SJSA1 (cell line): ENCODE measurements around the gene SERPINA4. TPM values are rescaled to one million over a fixed set of nuclear protein-coding genes. Genes with fewer than 3 reads are reported as not detected.

ENCODE experiments used
- DNase-seq, 2 experiments: peaks; one replicate each; pipeline ENCODE4 v3.0.0-alpha.2; 2015 to 2020; ENCODE audit warnings: low spot score in 2 of 2, low read depth in 1 of 2
- H3K27ac ChIP-seq: fragments of 250-450 bp; sonication (Bioruptor Pico); 2 replicates; pipeline ENCODE4 v1.5.1; 2020; ENCODE audit warnings: mild to moderate bottlenecking, moderate library complexity
- H3K27me3 ChIP-seq: fragments of 250-450 bp; sonication (Bioruptor Pico); replicated peaks from 2 replicates; pipeline ENCODE4 v1.5.1; 2020; ENCODE audit warnings: mild to moderate bottlenecking, moderate library complexity
- H3K36me3 ChIP-seq: fragments of 250-450 bp; sonication (Bioruptor Pico); 2 replicates; pipeline ENCODE4 v1.5.1; 2020; ENCODE audit warnings: mild to moderate bottlenecking
- H3K4me1 ChIP-seq: fragments of 250-450 bp; sonication (Bioruptor Pico); replicated peaks from 2 replicates; pipeline ENCODE4 v1.6.1; 2021; ENCODE audit warnings: mild to moderate bottlenecking
- H3K4me3 ChIP-seq: fragments of 250-450 bp; sonication (Bioruptor Pico); 2 replicates; pipeline ENCODE4 v1.5.1; 2020; ENCODE audit warnings: mild to moderate bottlenecking
- H3K9me3 ChIP-seq: fragments of 250-450 bp; sonication (Bioruptor Pico); replicated peaks from 2 replicates; pipeline ENCODE4 v1.5.1; 2020; ENCODE audit warnings: mild to moderate bottlenecking
- total RNA-seq: library from RNA; depleted of rRNA; stranded (reverse); fragments of >200 nt; shearing (Covaris generic); gene quantifications from 2 replicates; pipeline ENCODE4 v1.2.3, GENCODE V29; 2014

SERPINA4 gene
- total RNA-seq, 1 experiment from 2014 or later = not detected

DNA sequence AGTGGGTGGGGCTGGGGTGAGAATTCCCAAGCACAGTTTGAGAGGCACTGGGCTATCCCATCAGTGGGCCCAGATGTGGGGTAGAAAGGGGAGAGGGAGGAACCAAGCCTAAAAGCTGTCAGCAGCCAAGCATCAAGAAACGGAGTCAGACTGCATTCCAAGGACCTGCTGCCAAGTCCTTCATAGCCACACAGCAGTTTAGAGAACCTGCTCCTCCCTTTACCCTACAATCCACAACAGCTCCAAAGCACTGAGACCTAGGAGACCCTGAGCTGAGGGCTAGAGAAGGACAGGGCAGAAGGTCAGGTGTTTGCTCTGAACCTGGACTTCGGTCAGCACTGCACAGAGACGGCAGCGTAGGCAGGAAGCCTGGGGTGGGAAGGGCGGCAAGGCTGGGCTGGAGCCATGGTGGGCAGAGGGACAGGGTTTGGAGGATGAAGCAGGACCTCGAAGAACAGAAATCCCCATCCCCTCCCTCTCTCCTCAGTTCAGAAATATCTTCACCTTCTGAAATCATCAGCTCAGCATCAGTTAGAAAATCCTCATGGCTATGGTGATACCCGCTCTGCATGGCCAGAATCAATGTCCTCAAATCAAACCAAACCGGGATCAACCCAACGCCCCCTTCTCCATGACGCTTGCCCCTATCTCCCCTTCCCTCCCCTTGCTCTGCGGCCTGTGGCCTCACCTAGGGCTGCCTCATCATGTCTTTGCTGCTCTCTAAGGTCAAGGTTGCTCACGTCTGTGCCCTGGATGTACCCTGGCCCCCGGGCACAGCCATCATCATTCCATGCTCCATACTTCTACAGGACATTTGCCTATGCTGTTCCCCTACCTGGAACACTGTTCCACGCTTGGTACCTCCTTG, 12.9 kb upstream of the SERPINA4 start:
- H3K4me1 ChIP-seq = no peaks in the 10 kb centered on the region
- no peak overlapping the region for H3K4me3 ChIP-seq
- no peaks in the 10 kb centered on the region for H3K36me3 ChIP-seq
- H3K27ac ChIP-seq = no peak overlapping the region
- H3K9me3 ChIP-seq = no peaks in the 10 kb centered on the region
- no peak for DNase-seq
- no peaks in the 10 kb centered on the region for H3K27me3 ChIP-seq

DNA sequence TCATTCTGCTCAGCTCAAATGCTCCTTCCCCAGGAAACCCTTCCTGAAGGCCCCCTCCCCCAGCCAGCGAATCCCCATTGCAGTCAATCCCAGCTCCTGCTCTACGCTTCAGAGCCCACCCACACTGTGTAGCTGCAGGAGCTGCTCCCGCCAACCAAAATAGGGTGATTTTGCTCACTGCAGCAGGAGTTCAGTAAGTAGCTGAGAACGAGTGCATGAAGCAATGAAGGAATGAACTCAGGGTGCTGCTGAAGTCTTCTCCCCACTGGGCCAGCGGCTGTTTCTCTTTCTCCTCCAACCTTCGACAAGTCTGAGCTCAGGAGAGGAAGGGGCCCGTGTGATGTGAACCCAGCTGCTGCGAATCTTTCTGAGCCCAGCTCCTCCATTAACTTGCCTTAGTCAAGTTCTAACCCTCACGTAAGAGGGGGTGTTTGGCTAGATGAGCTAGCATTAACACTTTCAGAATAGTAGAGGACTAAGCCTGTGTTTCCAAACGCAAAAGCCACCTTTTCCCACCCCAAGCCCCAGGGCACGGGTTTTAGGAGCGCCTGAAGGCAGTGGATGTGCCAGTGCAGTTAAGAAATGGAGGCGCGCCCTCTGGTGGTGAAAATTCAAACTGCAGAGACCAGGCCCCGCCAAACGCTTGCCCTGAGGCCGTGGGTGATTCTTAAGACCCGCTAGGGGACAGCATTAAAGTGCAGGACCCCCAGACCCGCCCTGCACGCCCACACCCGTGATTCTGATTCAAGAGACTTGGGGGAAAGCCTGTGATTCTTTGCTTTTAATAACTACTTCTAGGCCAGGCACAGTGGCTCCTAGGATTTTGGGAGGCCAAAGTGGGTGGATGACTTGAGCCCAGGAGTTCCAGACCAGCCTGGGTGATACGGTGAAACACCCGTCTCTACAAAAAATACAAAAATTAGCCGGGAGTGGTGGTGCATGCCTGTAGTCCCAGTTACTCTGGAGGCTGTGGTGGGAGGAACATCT, 11.9 kb upstream of the SERPINA4 start:
- H3K27me3 ChIP-seq = no peaks in the 10 kb centered on the region
- no peaks in the 10 kb centered on the region for H3K36me3 ChIP-seq
- no peaks in the 10 kb centered on the region for H3K4me1 ChIP-seq
- peak; percentile 50 to 63 for DNase-seq
- H3K27ac ChIP-seq = no peak overlapping the region
- H3K4me3 ChIP-seq = no peak overlapping the region
- H3K9me3 ChIP-seq = no peaks in the 10 kb centered on the region

DNA sequence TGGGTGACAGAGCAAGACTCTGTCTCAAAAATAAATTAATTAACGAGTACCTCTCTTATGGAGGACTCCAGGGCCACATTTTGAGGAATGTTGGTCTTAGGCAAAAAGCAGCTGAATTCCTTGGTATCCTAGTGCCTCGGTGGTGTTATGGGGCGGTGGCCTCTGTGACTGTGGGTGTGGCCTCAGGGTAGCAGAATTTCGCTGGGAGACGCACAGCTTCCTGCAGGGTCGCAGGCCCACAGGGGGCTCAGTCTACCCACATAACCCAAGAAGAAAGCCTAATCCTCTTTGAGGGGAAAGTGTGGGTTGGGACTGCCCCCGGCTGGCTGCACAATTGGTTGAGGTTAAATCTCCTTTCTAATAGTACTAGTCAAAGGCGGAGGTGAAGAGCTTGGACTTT, 11.2 kb upstream of the SERPINA4 start:
- Histone ChIP-seq H3K36me3 (no peaks in the 10 kb centered on the region), H3K4me1 (no peaks in the 10 kb centered on the region), H3K27ac (no peak overlapping the region), H3K27me3 (no peaks in the 10 kb centered on the region), H3K9me3 (no peaks in the 10 kb centered on the region), H3K4me3 (no peak overlapping the region)
- DNase-seq = no peak

DNA sequence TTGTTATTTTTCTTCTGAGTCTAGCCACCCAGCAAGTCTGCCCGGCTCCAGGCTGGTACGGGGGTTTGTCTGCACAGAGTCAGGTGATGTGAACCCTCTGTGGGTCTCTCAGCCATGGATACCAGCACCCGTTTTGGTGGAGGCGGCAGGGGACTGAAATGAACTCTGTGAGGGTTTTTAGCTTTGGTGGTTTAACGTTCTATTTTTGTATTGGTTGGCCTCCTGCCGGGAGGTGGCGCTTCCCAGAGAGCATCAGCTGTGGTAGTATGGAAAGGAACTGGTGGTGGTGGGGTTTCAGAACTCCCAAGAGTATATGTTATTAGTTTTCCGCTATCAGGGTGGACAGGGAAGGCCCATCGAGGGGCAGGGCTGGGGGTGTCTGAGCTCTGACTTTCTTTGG, 5.3 kb upstream of the SERPINA4 start:
- no peak overlapping the region for H3K27ac ChIP-seq

DNA sequence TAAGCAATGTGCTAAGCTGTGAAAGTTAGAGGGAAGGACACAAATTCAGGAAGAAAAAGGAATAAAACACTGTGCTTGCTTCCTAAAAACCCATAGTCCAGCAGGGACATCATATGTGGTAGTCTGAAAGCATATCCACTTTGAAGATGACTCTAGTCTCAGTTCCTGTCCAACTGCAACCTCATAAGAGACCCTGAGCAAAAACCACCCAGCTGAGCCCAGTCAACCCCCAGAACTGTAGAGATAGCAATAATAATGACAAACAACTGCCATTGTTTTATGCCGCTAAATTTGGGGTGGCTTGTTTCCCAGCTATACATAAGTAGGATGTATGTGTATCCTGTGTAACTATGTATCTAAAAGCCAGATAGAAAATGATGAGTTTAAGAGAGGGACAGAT, 3.9 kb upstream of the SERPINA4 start:
- H3K4me3 ChIP-seq = no peak overlapping the region
- no peaks in the 10 kb centered on the region for H3K4me1 ChIP-seq
- no peaks in the 10 kb centered on the region for H3K9me3 ChIP-seq
- no peak overlapping the region for H3K27ac ChIP-seq
- no peaks in the 10 kb centered on the region for H3K36me3 ChIP-seq
- DNase-seq = no peak
- no peaks in the 10 kb centered on the region for H3K27me3 ChIP-seq

More for the DNA sequence above, 5.3 kb upstream of the SERPINA4 start:
- Histone ChIP-seq H3K36me3 (no peaks in the 10 kb centered on the region), H3K4me3 (no peak overlapping the region), H3K9me3 (no peaks in the 10 kb centered on the region), H3K4me1 (no peaks in the 10 kb centered on the region), H3K27me3 (no peaks in the 10 kb centered on the region)
- no peak for DNase-seq

DNA sequence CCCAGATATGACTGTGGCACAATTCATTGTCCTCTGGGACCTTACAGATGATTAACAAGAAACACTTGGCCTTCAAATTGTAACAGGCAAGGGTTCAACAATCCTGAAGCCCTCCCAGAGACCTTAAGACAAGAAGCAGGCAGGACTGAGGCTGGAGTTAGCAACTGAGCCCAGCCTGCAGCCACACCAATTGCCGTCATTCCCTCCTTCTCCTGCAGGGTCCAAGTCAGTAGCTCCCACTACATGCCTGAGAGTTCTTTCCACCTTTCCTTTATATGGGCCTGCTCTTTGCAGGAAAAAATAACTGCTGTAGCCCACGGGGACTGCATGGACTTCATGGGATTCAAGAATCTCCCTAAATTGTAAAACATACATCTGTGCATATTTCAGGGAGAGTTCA, 2.4 kb upstream of the SERPINA4 start:
- Histone ChIP-seq H3K27me3 (no peaks in the 10 kb centered on the region), H3K27ac (no peak overlapping the region), H3K4me1 (no peaks in the 10 kb centered on the region), H3K36me3 (no peaks in the 10 kb centered on the region), H3K9me3 (no peaks in the 10 kb centered on the region), H3K4me3 (no peak overlapping the region)
- DNase-seq = no peak

DNA sequence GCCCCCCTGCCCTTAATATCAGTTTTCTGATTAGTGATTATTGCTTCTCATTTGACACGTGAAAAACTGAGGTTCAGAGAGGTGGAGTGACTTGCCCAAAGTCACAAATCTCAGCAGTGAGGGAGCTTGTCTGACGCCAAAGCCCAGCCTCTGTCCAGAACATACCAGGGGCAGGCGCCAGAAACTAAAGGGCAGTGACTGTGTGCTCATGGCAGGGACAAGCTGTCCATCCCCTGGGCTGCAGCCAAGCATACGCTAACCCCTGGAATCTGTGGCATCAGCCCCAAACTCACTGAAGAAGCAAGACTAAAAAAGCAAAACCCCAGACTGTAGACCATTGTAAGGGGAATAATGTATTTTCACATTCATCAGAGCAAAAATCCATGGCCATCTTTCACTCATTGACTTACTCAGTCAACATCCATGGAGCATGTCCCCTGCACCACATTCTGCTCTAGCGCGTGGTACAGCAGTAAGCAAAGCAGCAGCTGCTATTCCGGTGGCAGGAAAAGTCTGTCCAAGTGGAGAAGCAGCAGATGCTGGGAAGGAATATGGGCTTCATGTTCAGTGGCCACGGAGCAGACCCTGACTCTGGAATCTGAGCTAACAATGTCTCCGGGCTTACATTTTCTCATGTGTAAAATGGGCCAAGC, 1.5 kb upstream of the SERPINA4 start:
- H3K4me1 ChIP-seq = no peaks in the 10 kb centered on the region
- no peaks in the 10 kb centered on the region for H3K9me3 ChIP-seq
- H3K4me3 ChIP-seq = no peak overlapping the region
- H3K27me3 ChIP-seq = no peaks in the 10 kb centered on the region
- H3K27ac ChIP-seq = no peak overlapping the region
- DNase-seq = no peak
- no peaks in the 10 kb centered on the region for H3K36me3 ChIP-seq

DNA sequence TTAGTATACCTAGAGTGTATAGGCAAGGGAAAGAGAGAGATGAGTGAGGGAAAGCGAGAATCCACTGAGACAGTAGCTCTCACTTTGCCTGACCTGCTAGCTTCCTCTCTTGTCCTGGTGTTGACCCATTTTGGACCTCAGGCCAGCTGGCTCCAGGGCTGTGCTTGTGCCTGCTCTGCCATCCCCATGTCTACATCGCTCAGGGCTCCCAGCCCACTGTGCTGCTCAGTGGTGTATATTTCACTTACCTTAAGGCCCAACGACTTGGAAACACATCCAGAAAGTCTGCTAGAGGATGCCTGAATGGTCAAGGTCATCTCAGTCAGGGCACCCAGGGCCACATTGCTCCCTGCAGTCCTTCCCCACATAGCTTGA, 964 bp upstream of the SERPINA4 start:
- Histone ChIP-seq H3K9me3 (no peaks in the 10 kb centered on the region), H3K4me3 (no peak overlapping the region), H3K36me3 (no peaks in the 10 kb centered on the region), H3K4me1 (no peaks in the 10 kb centered on the region), H3K27me3 (no peaks in the 10 kb centered on the region), H3K27ac (no peak overlapping the region)
- no peak for DNase-seq

DNA sequence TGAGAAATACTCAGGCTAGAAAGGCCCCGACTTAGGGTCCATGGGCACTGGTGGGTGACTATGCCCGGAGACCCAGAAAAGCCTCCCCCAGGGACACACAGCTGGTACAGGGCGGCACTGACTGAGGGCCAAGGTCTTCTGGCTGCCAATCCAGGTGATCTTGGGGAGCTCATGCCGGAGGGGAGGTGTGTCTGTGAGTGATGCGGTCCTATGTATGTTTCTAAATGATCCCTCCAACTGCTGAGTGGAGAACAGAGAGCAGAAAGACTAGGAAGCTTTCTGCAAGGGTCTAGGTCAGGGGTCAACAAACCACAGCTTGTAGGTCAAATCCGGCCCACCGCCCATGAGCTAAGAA, 391 bp downstream of the SERPINA4 start:
- Histone ChIP-seq H3K27ac (no peak overlapping the region), H3K27me3 (no peaks in the 10 kb centered on the region), H3K9me3 (no peaks in the 10 kb centered on the region), H3K4me3 (no peak overlapping the region), H3K4me1 (no peaks in the 10 kb centered on the region), H3K36me3 (no peaks in the 10 kb centered on the region)
- no peak for DNase-seq

DNA sequence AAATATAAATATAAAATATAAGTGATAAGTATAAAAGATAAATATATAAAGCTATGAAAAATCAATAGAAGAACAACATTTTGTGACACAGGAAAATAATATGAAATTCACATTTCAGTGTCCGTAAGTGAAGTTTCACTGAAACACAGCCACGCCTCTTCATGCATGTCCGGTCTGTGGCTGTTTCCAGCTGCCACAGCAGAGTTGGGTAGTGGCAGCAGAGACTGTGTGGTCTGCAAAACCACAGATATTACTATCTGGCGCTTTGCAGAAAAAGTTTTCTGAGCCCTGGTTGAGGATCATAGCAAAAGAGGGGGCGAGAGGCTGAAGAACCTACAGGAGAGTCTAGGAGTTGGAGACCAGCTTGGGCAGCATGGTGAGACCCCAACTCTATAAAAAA, 780 bp downstream of the SERPINA4 start:
- Histone ChIP-seq H3K27ac (no peak overlapping the region), H3K4me3 (no peak overlapping the region), H3K4me1 (no peaks in the 10 kb centered on the region), H3K36me3 (no peaks in the 10 kb centered on the region), H3K27me3 (no peaks in the 10 kb centered on the region), H3K9me3 (no peaks in the 10 kb centered on the region)
- DNase-seq = no peak

DNA sequence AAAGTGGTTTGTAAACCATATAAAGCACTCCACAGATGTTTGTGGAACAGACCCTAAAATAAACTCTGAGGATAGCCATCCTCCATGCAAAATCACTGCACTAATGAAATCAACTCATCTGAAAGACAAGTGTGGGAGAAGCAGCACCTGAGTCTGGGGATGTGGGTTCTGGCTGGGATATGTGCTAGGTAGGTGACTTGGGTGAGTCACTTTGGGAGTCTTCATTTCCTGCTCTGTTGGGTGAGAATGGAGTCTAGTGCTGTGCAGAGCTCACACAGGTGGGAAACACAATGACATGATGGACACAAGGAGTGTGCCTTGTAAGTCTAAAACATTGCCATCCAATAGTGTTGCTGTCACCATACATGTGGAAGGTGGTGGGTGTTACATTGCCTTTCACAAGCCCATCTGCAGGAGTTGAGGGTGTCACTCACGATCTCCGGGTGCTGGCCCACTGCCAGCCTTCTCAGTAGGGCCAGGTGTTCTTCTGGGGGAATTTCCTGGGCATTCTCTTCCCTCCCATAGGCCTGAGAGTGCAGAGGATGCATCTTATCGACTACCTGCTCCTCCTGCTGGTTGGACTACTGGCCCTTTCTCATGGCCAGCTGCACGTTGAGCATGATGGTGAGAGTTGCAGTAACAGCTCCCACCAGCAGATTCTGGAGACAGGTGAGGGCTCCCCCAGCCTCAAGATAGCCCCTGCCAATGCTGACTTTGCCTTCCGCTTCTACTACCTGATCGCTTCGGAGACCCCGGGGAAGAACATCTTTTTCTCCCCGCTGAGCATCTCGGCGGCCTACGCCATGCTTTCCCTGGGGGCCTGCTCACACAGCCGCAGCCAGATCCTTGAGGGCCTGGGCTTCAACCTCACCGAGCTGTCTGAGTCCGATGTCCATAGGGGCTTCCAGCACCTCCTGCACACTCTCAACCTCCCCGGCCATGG, 2.0 kb downstream of the SERPINA4 start:
- peak in 1 of 2 experiments; percentile 29 for DNase-seq
- H3K27me3 ChIP-seq = no peaks in the 10 kb centered on the region
- H3K27ac ChIP-seq = no peak overlapping the region

DNA sequence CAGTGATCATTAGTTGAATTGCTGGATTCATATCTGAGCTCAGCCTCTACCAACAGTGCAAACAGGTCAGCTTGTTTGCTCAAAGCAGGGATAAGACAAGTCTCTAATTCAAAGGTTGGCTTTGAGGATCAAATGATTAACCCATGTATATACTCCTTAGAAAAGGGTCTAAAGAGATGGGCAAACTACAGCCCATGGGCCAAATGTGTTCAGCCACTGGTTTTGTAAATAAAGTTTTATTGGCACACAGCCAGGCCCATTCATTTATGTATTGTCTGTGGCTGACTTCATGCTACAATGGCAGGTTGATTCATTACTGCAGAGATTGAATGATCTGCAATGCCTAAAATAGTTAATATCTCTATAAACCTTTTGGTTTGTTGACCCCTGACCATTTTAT, 3.1 kb downstream of the SERPINA4 start:
- DNase-seq = no peak
- Histone ChIP-seq H3K4me3 (no peak overlapping the region), H3K27me3 (no peaks in the 10 kb centered on the region), H3K9me3 (no peaks in the 10 kb centered on the region), H3K27ac (no peak overlapping the region), H3K4me1 (no peaks in the 10 kb centered on the region), H3K36me3 (no peaks in the 10 kb centered on the region)

More for the DNA sequence above, 2.0 kb downstream of the SERPINA4 start:
- no peak overlapping the region for H3K4me3 ChIP-seq
- no peaks in the 10 kb centered on the region for H3K36me3 ChIP-seq
- H3K9me3 ChIP-seq = no peaks in the 10 kb centered on the region
- H3K4me1 ChIP-seq = no peaks in the 10 kb centered on the region

DNA sequence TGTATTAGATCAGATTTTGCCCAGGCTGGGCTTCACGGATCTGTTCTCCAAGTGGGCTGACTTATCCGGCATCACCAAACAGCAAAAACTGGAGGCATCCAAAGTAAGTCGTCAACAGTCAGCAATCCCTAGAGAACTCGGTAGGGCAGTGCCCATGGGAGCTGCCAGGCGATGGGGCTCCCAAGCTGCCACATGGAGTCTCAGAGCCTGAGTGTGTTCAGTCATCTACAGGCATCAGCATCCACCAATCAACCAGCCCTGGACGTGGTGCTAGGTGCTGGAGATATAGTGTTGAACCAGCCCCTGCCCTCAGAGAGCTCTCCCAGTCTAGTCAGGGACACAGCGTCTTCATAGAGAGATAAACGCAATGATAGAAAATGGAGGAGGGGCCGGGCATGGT, 6.9 kb downstream of the SERPINA4 start:
- H3K4me3 ChIP-seq = no peak overlapping the region
- H3K4me1 ChIP-seq = no peaks in the 10 kb centered on the region
- H3K27ac ChIP-seq = no peak overlapping the region
- no peaks in the 10 kb centered on the region for H3K36me3 ChIP-seq
- no peak for DNase-seq
- H3K27me3 ChIP-seq = no peaks in the 10 kb centered on the region
- H3K9me3 ChIP-seq = no peaks in the 10 kb centered on the region
